NOMO-1 treated with dmso at 0.1 percent for 144 hours (cell line): ENCODE measurements around the gene ATG5.

Experiments
- DNase-seq: peaks from one replicate; lab custom pipeline; 2025; ENCODE audit not compliant: unreplicated experiment; lab: John Stamatoyannopoulos, UW

The ATG5 gene

DNA sequence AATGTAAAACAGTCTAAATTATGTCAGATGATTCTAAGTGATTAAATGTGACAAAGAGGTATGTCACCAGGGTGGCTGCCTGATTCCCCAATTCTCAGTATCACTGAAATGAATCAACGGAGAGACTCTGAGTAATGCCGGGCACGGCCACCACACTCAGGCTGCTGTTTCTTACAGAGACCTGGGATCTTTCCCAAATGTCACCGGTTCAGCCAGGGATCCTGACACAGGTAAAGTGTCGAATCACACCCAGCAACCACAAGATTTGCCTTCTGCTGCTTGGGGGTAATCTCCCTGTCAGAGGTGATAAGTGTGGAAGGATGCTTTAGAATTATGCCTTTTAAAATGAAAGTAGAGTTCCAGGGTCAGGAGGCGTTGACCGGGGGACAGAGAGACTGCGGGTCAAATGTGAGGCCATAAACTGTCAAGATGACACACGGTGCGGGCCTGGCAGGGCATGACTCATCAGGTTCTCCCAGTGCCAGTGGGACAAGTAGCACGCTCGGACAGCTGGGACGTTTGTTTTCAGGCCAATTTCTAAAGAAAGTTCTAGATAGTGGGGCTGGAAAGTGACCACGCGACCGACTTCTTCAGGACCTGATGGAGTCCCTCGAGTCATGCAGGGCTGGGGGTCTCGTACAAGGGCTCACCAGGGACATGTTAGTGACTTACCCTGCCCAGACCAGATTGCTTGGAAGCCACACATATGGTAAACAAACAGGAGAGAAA, 190.5 kb downstream of the ATG5 start:
- peak; percentile 17 for DNase-seq
